ENCODE data around the gene FAH. TPM values are rescaled to one million over a fixed set of nuclear protein-coding genes. Genes with fewer than 3 reads are reported as not detected.

FAH gene
- polyA plus RNA-seq, 1 experiment: 53.0 TPM

DNA sequence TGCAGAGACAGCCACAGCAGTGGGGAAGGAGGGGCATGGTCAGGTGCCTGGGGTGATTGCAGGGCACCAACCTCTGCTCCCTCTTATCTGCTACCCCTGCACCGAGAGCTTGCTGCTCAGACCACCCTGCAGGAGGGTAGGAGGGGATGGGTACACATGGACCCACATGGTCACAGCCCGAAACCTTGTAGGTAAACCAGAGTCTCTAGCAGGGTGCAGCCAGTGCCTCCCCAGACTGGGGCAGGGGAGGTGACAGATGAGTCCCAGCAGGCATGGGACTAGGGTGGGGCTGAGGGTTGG is 49.2 kb downstream of the FAH start:
- ChIA-PET POLR2A (no interaction called here), CTCF (no interaction called here)

DNA sequence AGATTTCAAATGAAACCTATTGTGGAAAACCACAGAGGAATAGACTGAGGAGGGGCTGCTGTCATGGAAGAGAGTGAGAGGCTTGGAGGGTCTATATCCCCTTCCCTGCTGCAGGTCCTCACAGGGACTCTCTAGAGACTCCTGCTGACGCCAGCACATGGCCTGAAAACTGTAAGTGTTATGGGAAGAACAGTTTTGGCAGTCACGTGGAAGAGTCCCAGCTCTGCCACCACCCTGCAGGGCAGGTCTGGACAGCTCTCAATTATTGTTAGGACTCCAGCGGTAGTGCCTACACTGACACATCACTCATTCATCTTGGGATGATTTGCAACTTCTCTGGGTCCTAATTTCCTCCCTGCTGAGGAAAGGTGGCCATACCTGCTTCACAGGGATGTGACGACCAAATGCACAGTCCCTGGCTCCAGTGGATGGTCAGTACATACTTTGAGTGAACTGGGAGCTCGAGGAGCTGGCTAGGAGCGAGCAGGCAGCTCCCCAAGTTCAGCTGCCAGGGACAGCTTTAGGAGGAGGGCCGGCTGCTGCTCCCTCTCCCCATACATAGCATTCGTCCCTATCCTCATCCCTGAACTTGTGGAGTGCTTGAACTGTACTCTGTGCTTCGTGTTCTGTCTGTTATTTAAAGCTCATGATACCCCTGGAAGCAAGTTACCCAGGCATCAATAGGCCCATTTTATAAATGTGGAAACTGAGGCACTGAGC is 50.0 kb downstream of the FAH start:
- CTCF ChIA-PET: no interaction called here
- H3K4me3 ChIP-seq (ENCODE audit: low read depth, low read length): no peak overlapping the region

More for the DNA sequence above, 49.2 kb downstream of the FAH start:
- H3K27me3 ChIP-seq (ENCODE audit: control insufficient read depth, insufficient read depth, low read length): peaks cover 22% of the 10 kb centered on the region
- TF ChIP-seq, protein P1, sequence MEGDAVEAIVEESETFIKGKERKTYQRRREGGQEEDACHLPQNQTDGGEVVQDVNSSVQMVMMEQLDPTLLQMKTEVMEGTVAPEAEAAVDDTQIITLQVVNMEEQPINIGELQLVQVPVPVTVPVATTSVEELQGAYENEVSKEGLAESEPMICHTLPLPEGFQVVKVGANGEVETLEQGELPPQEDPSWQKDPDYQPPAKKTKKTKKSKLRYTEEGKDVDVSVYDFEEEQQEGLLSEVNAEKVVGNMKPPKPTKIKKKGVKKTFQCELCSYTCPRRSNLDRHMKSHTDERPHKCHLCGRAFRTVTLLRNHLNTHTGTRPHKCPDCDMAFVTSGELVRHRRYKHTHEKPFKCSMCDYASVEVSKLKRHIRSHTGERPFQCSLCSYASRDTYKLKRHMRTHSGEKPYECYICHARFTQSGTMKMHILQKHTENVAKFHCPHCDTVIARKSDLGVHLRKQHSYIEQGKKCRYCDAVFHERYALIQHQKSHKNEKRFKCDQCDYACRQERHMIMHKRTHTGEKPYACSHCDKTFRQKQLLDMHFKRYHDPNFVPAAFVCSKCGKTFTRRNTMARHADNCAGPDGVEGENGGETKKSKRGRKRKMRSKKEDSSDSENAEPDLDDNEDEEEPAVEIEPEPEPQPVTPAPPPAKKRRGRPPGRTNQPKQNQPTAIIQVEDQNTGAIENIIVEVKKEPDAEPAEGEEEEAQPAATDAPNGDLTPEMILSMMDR (IDR thresholded peaks at IDR 0.05; ENCODE audit: low read depth, low read length): no peak
- no peak overlapping the region for H3K4me3 ChIP-seq (ENCODE audit: low read depth, low read length)
- H3K27ac ChIP-seq (ENCODE audit: low read depth, low read length): no peak overlapping the region
- no peaks in the 10 kb centered on the region; the same call in 1 of the 2 replicates for H3K9me3 ChIP-seq (ENCODE audit: control insufficient read depth, insufficient read depth, low read length)
- no peak for DNase-seq (ENCODE audit: low read depth, low spot score)

DNA sequence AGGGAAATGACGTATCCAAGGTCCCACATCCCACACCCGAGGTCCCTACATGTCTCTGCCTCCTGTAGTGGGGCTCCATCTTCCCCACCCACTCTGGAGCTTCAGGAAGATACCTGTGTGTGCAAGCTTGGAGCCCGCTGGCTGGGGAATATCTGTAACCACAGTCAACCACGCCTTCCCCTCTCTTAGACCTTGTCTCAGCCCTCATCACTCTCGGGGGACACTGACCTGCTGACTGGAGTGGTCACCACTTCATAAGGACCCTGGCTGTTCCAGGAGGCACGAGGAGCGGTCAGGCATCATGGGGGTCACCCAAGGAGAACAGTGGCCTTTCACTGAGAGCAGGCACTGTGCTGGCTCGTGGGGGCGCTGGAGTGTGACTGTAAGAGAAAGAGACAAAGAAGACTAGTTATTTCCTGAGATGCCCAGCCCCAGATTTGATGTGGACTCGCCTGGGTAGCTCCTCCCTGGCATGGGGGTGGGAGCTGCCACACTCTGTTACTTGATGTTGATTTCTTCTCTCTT is 50.6 kb downstream of the FAH start:
- TF ChIP-seq, protein P1 (IDR thresholded peaks at IDR 0.05; ENCODE audit: low read depth, low read length): no peak
- Histone ChIP-seq H3K9me3 (ENCODE audit: control insufficient read depth, insufficient read depth, low read length) (no peaks in the 10 kb centered on the region; the same call in 1 of the 2 replicates), H3K4me3 (ENCODE audit: low read depth, low read length) (no peak overlapping the region), H3K27me3 (ENCODE audit: control insufficient read depth, insufficient read depth, low read length) (peaks cover 24% of the 10 kb centered on the region), H3K27ac (ENCODE audit: low read depth, low read length) (no peak overlapping the region)
- DNase-seq (ENCODE audit: low read depth, low spot score): no peak
- ChIA-PET CTCF (no interaction called here), POLR2A (no interaction called here)

More for the DNA sequence above, 50.0 kb downstream of the FAH start:
- DNase-seq (ENCODE audit: low read depth, low spot score): no peak
- Histone ChIP-seq H3K27me3 (ENCODE audit: control insufficient read depth, insufficient read depth, low read length) (peaks cover 23% of the 10 kb centered on the region), H3K27ac (ENCODE audit: low read depth, low read length) (no peak overlapping the region), H3K9me3 (ENCODE audit: control insufficient read depth, insufficient read depth, low read length) (no peaks in the 10 kb centered on the region; the same call in 1 of the 2 replicates)
- TF ChIP-seq, protein P1 (IDR thresholded peaks at IDR 0.05; ENCODE audit: low read depth, low read length): no peak
- POLR2A ChIA-PET: no interaction called here

DNA sequence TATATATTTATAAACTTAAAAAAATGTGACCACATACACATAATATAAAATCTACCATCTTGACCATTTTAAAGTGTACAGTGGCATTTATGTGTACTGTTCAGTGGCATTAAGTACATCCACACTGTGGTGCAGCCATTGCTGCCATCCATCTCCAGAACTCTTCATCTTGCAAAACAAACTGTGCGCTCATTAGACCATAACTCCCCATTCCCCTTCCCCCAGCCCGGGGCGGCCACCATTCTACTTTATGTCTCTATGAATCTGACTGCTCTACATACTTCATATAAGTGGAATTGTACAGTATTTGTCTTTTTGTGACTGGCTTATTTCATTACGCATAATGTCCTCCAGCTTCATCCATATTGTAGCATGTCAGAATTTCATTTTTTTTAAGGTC is 51.4 kb downstream of the FAH start:
- H3K9me3 ChIP-seq (ENCODE audit: control insufficient read depth, insufficient read depth, low read length): no peaks in the 10 kb centered on the region; the same call in 1 of the 2 replicates
- ChIA-PET CTCF (no interaction called here), POLR2A (no interaction called here)
- H3K27me3 ChIP-seq (ENCODE audit: control insufficient read depth, insufficient read depth, low read length): peaks cover 24% of the 10 kb centered on the region
- no peak overlapping the region for H3K27ac ChIP-seq (ENCODE audit: low read depth, low read length)
- TF ChIP-seq, protein P1 (IDR thresholded peaks at IDR 0.05; ENCODE audit: low read depth, low read length): no peak
- H3K4me3 ChIP-seq (ENCODE audit: low read depth, low read length): no peak overlapping the region
- no peak for DNase-seq (ENCODE audit: low read depth, low spot score)

DNA sequence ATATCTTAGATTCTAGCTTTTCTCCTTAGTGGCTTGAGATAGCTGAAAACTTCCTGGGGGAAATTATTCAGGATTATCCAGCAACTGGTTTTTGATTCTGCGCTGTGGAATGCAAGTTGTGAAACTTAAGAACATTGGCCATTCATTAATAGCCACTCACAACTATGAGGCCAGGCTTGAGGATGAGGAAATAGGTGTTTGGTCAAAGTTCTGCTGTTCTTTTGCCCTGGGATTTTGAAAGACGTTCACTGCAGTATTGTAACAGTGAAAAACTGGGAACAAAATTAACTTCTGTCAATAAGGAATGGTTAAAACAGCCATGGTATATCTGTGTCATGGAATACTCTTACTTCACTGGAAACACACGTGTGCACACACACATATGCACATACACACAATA is 55.1 kb downstream of the FAH start:
- DNase-seq (ENCODE audit: low read depth, low spot score): no peak
- CTCF ChIA-PET: no interaction called here

More for the DNA sequence above, 55.1 kb downstream of the FAH start:
- Histone ChIP-seq H3K9me3 (ENCODE audit: control insufficient read depth, insufficient read depth, low read length) (no peaks in the 10 kb centered on the region), H3K27ac (ENCODE audit: low read depth, low read length) (no peak overlapping the region), H3K27me3 (ENCODE audit: control insufficient read depth, insufficient read depth, low read length) (peaks cover 35% of the 10 kb centered on the region), H3K4me3 (ENCODE audit: low read depth, low read length) (no peak overlapping the region)
- POLR2A ChIA-PET: no interaction called here
- TF ChIP-seq, protein P1 (IDR thresholded peaks at IDR 0.05; ENCODE audit: low read depth, low read length): no peak

Data from AG04450 (cell line).